Measurements from ENCODE around the gene PKP3.
"Not testable (repeated sequence)": the region's sequence is repeated elsewhere in the genome, so short reads cannot be mapped to it uniquely, and the experiment has no call there.

PKP3 gene

DNA sequence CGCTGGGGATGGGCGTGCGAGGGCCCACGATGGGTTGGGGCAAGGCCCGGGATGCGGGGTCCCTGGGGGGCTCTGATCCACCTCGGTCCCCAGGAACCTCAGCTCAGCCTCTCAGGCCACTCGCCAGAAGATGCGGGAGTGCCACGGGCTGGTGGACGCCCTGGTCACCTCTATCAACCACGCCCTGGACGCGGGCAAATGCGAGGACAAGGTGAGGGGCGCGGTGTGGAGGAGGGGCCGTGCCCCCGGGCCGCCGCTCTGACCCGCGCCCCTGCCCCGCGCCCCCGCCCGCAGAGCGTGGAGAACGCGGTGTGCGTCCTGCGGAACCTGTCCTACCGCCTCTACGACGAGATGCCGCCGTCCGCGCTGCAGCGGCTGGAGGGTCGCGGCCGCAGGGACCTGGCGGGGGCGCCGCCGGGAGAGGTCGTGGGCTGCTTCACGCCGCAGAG, 6.3 kb downstream of the PKP3 start:
- H3K27ac ChIP-seq (ENCODE audit: low read length): no peak overlapping the region
- H3K36me3 ChIP-seq (ENCODE audit: insufficient read depth, low read length): no peaks in the 10 kb centered on the region
- no peak for DNase-seq
- no peak for ATAC-seq (ENCODE audit: insufficient read depth, low read depth)
- H3K79me2 ChIP-seq (ENCODE audit: insufficient read depth, low read length): no peaks in the 10 kb centered on the region
- H3K4me2 ChIP-seq (ENCODE audit: insufficient read depth, low read length): no peak overlapping the region
- no peaks in the 10 kb centered on the region for H3K4me1 ChIP-seq (ENCODE audit: insufficient read depth, low read length)
- H3K9me3 ChIP-seq (ENCODE audit: insufficient read depth, low read length, severe bottlenecking): no peaks in the 10 kb centered on the region
- no peak overlapping the region for H3K4me3 ChIP-seq (ENCODE audit: low read depth in 1 of 2, low read length in 2 of 2)
- peaks cover 18% of the 10 kb centered on the region for H4K20me1 ChIP-seq (ENCODE audit: insufficient read depth, low read length)
- H3K9ac ChIP-seq (ENCODE audit: low read depth, low read length): no peak overlapping the region
- H2AFZ ChIP-seq (ENCODE audit: low read depth, low read length): no peak overlapping the region
- H3K27me3 ChIP-seq (ENCODE audit: insufficient read depth, low read length, poor library complexity): peaks cover 19% of the 10 kb centered on the region
- TF ChIP-seq EZH2 (IDR thresholded peaks at IDR 0.05; ENCODE audit: borderline replicate concordance, low read depth, low read length, severe bottlenecking): no peak
- TF ChIP-seq, protein P1, sequence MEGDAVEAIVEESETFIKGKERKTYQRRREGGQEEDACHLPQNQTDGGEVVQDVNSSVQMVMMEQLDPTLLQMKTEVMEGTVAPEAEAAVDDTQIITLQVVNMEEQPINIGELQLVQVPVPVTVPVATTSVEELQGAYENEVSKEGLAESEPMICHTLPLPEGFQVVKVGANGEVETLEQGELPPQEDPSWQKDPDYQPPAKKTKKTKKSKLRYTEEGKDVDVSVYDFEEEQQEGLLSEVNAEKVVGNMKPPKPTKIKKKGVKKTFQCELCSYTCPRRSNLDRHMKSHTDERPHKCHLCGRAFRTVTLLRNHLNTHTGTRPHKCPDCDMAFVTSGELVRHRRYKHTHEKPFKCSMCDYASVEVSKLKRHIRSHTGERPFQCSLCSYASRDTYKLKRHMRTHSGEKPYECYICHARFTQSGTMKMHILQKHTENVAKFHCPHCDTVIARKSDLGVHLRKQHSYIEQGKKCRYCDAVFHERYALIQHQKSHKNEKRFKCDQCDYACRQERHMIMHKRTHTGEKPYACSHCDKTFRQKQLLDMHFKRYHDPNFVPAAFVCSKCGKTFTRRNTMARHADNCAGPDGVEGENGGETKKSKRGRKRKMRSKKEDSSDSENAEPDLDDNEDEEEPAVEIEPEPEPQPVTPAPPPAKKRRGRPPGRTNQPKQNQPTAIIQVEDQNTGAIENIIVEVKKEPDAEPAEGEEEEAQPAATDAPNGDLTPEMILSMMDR (IDR thresholded peaks at IDR 0.05; ENCODE audit: borderline replicate concordance, extremely low read depth, low read length, poor library complexity, severe bottlenecking): no peak

DNA sequence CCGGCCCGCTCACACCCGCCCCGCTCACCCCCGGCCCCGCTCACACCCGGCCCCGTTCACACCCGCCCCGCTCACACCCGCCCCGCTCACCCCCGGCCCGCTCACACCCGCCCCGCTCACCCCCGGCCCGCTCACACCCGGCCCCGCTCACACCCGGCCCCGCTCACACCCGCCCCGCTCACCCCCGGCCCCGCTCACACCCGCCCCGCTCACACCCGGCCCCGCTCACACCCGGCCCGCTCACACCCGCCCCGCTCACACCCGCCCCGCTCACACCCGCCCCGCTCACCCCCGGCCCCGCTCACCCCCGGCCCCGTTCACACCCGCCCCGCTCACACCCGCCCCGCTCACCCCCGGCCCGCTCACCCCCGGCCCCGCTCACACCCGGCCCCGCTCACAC, 7.2 kb downstream of the PKP3 start:
- not testable (repeated sequence) for H3K36me3 ChIP-seq (ENCODE audit: insufficient read depth, low read length); H3K9me3 ChIP-seq (ENCODE audit: insufficient read depth, low read length, severe bottlenecking); H3K27ac ChIP-seq (ENCODE audit: low read length); H3K79me2 ChIP-seq (ENCODE audit: insufficient read depth, low read length); H3K4me1 ChIP-seq (ENCODE audit: insufficient read depth, low read length); H3K4me2 ChIP-seq (ENCODE audit: insufficient read depth, low read length); H3K4me3 ChIP-seq (ENCODE audit: low read depth in 1 of 2, low read length in 2 of 2); H3K9ac ChIP-seq (ENCODE audit: low read depth, low read length); H2AFZ ChIP-seq (ENCODE audit: low read depth, low read length); ATAC-seq (ENCODE audit: insufficient read depth, low read depth); DNase-seq
- H4K20me1 ChIP-seq (ENCODE audit: insufficient read depth, low read length): peaks cover 15% of the 10 kb centered on the region; the same call in 1 of the 2 replicates
- H3K27me3 ChIP-seq (ENCODE audit: insufficient read depth, low read length, poor library complexity): peaks cover 15% of the 10 kb centered on the region

DNA sequence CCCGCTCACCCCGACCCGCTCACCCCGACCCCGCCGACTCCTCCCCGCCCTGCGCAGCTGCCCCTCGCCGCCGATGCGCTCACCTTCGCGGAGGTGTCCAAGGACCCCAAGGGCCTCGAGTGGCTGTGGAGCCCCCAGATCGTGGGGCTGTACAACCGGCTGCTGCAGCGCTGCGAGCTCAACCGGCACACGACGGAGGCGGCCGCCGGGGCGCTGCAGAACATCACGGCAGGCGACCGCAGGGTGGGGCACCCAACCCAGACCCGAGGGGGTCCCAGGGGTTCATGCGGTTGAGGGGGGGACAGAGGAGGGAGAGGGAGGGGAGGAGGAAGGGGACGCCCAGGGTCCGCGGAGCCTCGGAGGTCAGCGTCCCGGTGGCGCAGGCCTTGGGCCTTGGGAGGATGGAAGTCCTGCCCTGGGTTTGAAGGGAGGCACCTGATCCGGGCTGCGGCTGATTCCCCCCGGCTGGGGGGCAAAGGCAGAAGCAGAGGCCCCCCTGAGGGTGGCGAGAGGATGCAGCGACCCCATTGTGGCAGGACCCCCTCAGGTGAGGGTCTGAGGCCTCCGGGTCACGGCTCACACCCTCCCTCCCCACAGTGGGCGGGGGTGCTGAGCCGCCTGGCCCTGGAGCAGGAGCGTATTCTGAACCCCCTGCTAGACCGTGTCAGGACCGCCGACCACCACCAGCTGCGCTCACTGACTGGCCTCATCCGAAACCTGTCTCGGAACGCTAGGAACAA, 9.2 kb downstream of the PKP3 start:
- H3K9me3 ChIP-seq (ENCODE audit: insufficient read depth, low read length, severe bottlenecking): no peaks in the 10 kb centered on the region
- peaks cover 6% of the 10 kb centered on the region; the same call in 1 of the 2 replicates for H4K20me1 ChIP-seq (ENCODE audit: insufficient read depth, low read length)

More for the DNA sequence above, 9.2 kb downstream of the PKP3 start:
- Histone ChIP-seq H3K79me2 (ENCODE audit: insufficient read depth, low read length) (no peaks in the 10 kb centered on the region), H3K36me3 (ENCODE audit: insufficient read depth, low read length) (no peaks in the 10 kb centered on the region), H3K4me1 (ENCODE audit: insufficient read depth, low read length) (peaks cover 19% of the 10 kb centered on the region), H2AFZ (ENCODE audit: low read depth, low read length) (no peak overlapping the region), H3K27me3 (ENCODE audit: insufficient read depth, low read length, poor library complexity) (no peaks in the 10 kb centered on the region), H3K4me3 (ENCODE audit: low read depth in 1 of 2, low read length in 2 of 2) (no peak overlapping the region), H3K27ac (ENCODE audit: low read length) (no peak overlapping the region), H3K9ac (ENCODE audit: low read depth, low read length) (no peak overlapping the region), H3K4me2 (ENCODE audit: insufficient read depth, low read length) (no peak overlapping the region)
- TF ChIP-seq, protein P1 (IDR thresholded peaks at IDR 0.05; ENCODE audit: borderline replicate concordance, extremely low read depth, low read length, poor library complexity, severe bottlenecking): no peak
- no peak for TF ChIP-seq EZH2 (IDR thresholded peaks at IDR 0.05; ENCODE audit: borderline replicate concordance, low read depth, low read length, severe bottlenecking)
- no peak for ATAC-seq (ENCODE audit: insufficient read depth, low read depth)
- DNase-seq: no peak

Measured in DND-41 (cell line).